SKM-1 treated with dmso at 0.1 percent for 144 hours (cell line): Measurements from ENCODE around the gene SLC35F6.
A peak's percentile ranks its signal among the peaks of the same experiment; 100 is the strongest.

Source experiments
- DNase-seq: peaks from one replicate; lab custom pipeline; 2025; ENCODE audit not compliant: unreplicated experiment; lab: John Stamatoyannopoulos, UW

The SLC35F6 gene, protein sequence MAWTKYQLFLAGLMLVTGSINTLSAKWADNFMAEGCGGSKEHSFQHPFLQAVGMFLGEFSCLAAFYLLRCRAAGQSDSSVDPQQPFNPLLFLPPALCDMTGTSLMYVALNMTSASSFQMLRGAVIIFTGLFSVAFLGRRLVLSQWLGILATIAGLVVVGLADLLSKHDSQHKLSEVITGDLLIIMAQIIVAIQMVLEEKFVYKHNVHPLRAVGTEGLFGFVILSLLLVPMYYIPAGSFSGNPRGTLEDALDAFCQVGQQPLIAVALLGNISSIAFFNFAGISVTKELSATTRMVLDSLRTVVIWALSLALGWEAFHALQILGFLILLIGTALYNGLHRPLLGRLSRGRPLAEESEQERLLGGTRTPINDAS

DNA sequence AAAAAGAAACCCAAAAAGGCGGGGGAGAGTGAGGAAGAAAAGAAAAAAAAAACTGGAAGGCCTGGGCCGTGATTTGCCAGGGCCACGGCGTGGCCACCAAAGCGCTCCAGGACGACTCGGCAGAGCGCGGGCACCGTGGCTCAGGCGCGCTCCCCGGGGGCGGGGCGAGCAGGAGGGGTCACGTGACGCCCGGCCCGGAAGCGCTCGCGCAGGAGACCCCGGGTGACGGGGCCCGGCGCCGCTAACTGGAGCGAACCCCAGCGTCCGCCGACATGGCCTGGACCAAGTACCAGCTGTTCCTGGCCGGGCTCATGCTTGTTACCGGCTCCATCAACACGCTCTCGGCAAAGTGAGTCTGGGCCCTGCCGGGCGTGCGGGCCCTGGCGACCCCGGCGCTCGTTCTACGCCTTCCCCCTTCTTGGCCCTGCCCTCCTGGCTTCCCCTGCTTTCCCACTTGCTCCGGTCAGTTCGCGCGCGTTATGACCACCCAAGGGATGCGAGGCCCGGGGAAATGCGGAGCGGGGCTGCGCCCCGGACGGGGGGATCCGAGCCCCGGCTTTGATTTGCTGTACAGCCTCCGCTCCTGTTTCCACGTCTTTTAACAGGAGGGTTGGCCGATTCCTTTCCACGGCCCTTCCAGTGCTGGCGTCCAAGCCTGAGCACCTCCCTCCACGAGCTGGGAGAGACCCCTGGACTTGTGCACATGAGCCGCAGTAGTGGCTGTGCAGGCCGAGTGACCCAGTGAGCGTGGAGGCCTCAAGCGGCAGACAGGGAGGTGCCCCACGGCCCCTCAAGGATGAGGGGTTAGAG is at the start of gene SLC35F6:
TSS of gene SLC35F6 (plus strand) at position 207 of the 810 bp plus-strand sequence. CDS start at position 273, 66 bp downstream.
- DNase-seq, result peak; percentile 32

DNA sequence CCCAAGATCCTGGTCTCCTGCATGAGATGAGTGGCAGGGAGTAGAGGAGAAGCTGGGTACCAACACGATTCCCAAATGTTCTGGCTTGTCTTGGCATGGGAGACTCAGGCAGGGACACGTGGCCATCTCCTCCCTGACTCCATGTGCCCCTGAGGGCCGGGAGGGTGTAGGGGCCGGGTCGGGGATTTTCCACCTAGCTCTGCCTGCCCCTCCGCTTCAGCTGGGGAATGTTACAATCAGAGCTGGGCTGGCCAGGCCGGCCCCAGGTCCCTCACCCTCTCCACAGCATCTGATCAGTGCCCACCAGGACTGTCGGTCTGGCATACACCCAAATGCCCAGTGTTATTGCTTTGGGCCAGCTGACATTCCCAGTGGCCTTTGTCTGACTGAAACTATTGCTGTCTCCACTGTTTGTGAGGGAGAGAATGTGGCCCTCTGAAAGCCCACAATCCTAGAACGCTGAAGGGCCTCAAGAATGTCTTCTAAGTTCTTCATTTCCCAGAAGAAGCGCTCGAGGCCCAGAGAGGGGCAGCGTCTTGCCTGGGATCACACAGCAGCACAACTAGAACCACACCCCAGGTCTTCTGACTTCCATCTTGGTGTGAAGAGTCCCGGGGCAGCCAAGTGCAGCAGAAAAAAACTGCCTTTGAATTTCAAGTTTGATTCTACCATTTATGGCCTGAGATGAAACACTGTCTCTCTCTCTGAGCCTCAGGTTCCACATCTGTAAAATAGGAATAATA is 48.4 kb upstream of the SLC35F6 start:
- no peak for DNase-seq

DNA sequence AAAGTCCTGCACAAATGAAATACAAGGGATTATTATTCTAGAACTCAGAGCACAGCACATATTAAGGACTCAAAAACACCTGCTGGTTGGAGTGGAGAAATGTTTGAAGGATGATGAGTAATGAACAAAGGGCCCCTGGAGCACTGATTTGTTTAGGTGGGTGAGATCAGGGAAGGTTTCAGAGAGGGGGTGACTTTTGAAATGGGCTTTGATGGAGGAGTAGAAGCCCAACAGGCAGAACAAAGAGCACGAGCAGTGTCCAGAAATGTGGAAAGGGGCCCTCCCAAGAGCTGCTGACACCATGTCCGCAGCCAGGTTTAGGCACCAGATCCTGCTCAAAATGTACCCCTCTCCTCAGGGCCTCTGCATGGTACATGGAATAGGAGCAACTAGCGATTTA is 47.7 kb upstream of the SLC35F6 start:
- DNase-seq, result no peak

DNA sequence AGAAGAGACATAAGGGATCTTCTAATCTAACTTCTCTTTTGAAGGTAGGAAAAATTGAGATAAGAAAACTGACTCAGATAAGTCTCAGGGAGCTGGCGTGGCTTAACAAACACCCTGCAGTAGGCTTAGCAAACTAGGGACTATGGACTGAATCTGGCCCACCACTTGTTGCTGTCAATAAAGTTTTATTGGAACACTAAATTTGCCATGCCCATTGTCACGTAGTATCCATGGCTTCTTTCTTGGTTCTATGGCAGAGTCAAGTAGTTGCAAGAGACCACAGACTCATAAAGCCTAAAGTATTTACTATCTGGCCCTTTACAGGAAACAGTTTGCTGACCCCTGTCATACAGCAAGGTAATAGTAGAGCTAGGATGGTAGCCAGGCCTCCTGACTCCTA is 47.3 kb upstream of the SLC35F6 start:
- DNase-seq, result no peak

DNA sequence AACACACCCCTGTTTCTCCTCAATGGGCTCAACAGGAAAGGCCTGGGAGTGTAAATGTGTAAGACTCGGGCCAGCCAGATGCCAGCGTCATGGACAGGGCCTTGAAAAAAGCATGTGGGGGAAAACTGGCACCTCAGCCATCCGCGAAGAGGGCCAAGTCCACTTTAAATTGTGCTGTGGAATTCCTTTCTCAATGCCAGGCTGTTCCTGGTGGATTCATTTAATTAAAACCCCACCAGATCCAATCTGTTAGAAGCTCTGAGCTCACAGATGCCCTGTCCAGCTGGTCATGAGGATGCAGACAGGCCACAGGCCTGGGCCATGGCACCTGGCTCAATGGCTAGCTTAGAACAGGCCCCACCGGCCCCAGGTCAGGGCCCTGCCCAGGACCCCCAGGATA is 46.7 kb upstream of the SLC35F6 start:
- no peak for DNase-seq

DNA sequence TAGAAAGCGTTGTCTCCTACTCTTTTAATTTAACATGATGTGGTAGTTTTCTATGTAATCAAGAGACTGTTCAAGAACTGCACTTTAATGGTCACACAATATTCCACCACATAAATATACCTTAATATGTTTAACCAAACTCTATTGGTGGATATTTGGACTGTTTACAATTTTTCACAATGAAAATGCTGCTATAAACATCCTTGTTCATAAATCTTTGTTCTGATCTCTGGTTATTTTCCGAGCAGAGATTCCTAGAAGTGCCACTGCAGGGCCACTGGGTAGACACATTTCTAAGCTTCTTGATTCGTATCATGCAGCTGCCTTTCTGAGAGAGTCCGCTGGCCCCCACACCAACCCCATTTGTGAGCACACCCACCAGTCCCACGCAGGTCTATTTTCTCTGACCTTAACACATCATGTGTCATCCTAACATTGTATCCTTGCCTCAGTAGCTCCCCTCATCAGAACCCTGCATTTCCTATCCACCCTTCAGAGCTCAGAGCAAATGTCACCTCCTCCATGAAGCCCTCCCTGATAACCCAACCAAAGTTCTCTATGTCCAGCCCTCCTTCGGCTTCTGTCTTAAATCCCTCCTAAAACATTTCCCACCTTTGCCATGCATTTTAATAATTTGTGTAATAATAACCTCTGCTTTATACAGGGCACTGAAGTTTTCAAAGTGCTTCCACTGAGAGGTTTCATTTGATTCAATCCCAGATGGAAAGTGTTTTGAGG is 45.0 kb upstream of the SLC35F6 start:
- no peak for DNase-seq

DNA sequence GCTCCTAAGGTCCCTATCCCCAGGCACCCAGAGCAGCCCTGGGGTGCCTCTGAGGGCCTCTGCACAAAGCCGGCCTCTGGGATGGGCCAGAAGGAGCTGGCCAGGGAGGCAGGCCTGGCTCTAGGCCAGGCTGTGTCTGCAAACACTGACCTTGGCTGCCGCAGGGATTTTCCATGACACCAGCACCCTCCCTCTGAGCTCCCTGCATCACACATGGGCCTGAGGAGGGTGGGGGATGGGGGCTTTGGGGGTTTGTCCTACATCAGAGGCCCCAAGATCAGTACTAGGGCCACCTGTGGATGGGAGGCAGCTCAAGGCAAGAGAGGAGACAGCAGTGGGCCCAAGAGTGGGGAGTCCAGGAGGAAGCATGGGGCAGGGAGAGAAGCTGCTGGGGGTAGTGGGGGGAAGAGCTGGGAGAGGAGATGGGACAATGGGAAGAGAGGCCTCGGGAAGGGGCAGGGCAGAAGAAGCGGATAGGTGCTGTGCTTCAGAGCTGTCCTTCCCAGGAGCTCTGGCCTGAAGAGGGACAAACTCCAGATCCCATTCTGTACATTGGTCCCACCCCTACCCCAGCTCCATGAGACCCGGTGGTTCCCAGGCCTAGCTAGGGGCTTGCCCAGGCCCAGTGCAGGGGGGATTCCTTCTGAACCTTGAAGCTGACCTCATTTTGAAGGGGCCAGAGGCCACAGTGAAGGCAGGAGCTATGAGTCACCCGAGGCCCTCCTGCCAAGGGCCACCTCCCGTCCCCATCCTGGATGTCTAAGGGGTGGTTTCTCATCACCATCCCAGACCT is 43.6 kb upstream of the SLC35F6 start:
- no peak for DNase-seq

DNA sequence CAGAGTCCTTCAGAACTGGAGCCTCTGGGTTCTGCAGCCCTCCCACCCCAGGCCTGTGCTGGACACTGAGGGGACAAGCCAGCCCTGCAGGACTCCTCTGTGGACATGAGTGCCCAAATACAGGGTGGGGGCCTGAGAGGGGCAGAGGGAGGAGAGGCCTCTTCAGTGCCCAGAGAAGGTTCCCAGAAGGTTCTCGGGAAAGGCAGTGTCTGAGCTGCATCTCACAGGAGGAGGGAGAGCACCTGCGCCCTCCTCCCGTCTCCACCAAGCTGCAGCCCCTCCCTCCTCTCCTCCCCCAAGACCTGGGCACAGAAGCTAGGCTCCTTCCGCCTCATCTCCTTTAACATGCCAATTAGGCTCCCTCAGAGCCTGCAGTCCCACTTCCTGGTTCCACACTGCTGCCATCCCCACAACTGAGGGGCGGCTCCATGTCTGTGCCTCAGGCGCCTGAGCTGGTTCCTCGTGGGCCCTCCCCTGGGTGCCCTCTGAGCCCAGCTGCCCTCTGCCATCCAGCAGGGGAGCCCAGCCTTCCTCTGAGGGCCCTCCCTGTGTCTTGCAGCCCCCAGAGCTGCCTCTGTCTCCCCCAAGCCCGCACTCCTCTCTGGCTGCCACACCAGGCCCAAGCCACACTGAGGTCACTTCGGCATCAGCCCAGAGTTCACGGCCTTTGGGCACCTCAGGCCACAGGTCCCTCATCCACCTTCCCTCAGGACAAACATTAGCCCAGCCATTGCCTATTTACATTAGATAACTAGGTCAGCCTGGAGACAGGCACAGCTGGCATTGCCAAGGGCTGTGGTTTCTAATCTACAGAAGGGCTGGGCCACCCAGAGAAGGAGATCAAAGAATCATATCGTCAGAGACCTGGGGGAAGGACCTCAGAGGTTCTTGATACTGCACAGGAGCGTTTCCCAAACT is 42.7 kb upstream of the SLC35F6 start:
- no peak for DNase-seq

DNA sequence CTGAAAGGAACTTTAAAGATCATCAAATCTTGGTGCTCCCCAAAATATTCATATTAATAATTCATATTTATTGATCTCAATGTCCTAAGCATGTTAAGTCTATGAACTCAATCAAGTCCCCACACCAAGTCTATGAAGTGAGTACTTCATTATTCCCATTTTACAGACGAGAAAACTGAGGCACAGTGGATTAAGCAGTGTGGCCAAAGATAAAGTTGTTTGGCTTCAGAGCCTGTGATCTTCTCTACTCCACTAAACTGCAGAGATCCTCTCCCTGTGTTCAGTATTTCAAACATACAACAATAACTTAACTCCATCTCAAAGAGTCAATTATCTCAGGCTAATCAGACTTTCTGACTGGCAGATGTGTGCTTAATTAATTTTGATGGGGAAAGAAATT is 41.8 kb upstream of the SLC35F6 start:
- no peak for DNase-seq

DNA sequence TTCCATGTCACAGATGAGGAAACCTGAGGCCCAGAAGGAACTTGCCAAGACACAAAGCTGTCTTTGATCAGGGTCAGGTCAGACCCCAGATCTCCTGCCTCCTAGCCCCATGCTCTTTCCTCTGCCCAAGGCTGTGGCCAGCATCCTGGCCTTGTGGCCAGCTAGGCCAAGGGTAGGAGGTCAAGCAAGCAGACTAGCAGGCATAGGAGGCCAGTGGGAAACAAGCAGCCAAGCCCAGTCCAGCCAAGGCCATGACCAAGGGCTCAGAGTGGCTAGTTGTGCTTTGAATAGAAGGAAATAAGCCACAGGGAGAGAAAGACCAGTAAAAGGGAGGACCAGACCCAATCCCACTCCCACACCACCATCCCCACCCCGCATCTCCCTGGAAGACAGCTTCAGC is 41.2 kb upstream of the SLC35F6 start:
- DNase-seq, result no peak

DNA sequence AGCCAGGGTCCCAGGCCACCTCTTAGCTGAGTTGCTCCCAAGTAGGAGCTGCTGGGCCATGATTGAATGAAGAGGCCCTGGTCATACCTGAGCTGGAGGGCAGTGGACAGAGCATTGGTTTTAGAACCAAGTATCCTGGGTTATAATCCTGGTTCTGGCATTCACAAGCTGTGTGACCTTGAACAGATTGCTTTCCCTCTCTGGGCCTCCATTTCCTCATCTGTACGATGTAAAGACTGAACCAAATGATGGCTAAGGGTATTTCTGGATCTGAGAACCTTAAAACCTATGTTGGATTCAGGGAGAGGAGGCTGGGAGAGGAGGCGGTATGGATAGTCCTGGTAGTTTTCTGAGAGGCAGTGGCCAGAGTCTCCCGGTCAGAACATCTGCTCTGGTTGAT is 40.6 kb upstream of the SLC35F6 start:
- no peak for DNase-seq

DNA sequence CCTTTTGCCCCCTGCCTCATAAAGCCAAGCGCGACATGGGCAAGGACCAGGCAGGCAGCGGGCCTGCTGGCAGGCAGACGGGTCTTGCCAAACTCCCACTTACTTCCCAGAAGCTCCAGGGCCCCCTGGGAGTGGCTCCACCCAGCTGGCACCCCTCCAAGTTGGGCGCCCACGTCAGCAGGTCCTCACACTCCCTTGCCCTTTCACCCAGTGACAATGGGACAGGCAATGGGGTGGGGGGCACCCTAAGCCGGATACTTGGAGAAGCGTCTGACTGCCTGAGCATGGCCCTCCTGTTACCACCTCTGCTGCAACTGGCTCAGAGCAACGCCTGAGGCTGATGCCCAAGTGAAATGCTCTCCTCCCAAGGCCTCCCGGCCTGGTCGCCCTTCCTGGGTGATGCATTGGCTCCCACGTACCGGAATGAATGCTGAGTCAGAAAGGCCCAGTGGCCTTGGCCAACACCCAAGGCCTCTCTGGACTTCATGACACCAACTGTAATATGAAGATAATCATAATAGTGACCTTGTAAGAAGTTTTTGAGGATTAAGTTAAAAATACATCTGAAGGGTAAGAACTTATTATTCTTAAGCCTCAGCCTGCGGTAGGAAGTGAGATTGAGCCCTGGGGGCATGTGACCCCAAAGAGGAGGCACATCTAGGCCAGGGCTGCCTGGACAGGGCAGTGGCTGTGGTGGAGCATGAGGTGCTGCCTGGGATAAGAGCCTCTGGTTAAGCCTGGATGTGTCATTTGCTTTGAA is 39.9 kb upstream of the SLC35F6 start:
- DNase-seq, result no peak

DNA sequence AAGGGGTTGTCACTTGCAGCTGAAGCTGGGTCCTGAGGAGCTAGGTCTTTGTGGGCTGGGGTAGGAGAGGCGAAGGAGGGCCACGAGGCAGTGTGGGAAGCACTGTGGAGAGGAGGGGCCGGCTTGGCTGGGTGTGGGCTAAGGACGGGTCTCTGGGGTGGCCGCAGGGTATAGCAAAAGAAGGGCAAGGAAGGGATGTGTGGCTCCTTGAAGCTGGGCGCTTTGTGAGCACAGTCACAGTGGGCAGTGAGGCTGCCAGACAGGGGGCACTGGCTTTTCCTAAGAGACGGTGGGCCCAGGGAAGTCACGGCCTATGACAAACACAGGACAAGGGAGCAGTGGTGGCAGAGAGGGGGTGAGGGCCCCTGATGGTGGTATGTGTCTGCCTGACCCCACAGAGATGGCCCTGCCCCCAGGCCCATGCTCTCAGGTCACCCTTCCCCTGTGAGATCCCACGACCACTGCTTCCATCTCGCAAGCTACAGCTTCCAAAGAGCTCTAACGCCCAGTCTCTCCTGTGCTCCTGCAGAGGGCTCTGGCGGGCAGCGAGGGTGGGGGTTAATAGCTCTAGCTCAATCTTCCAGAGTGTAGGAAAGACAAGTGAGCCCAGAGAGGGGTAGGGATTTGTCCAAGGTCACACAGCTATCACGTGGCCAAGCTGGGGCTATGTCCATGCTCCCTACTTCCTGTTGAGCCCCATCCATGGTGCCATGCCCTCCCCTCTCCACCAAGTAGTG is 39.1 kb upstream of the SLC35F6 start:
- DNase-seq, result no peak

DNA sequence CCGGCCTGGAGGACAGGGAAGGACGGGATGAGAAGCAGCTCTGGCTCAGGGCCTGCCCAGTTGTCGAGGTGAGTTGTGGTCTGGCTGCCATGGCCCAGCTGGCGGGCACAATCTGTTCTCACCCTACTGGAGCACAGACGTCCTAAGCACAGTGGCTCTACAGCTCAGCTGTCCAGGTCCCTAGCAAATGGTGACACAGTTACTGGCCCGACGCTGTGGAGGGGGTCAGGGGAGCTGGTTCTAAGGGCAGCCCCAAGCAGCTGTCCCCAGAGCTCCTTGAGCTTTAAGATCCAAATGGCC is 38.6 kb upstream of the SLC35F6 start:
- DNase-seq, result no peak

DNA sequence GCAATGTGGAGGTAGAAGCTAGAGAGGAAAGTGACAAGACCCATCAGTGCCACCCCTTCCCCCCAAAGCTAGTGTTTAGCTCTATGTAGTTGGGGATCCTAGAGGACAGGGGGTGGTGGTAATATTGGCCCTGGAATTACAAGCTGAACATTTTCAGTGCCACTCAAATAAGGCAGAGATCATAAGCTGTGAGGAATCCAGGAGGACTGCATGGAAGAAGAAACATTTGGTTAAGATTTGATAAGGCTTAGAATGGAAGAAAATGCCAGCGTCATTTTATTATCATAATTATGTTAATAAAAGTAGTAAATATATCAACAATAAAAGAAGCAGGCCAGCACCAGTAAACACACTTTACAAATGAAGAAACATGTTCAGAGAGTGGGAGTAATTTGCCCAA is 37.9 kb upstream of the SLC35F6 start:
- DNase-seq, result no peak

DNA sequence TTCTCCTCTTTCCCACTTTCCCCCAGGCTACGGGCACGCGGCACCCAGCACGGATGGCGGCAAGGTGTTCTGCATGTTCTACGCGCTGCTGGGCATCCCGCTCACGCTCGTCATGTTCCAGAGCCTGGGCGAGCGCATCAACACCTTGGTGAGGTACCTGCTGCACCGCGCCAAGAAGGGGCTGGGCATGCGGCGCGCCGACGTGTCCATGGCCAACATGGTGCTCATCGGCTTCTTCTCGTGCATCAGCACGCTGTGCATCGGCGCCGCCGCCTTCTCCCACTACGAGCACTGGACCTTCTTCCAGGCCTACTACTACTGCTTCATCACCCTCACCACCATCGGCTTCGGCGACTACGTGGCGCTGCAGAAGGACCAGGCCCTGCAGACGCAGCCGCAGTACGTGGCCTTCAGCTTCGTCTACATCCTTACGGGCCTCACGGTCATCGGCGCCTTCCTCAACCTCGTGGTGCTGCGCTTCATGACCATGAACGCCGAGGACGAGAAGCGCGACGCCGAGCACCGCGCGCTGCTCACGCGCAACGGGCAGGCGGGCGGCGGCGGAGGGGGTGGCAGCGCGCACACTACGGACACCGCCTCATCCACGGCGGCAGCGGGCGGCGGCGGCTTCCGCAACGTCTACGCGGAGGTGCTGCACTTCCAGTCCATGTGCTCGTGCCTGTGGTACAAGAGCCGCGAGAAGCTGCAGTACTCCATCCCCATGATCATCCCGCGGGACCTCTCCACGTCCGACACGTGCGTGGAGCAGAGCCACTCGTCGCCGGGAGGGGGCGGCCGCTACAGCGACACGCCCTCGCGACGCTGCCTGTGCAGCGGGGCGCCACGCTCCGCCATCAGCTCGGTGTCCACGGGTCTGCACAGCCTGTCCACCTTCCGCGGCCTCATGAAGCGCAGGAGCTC is 36.2 kb upstream of the SLC35F6 start:
- no peak for DNase-seq

DNA sequence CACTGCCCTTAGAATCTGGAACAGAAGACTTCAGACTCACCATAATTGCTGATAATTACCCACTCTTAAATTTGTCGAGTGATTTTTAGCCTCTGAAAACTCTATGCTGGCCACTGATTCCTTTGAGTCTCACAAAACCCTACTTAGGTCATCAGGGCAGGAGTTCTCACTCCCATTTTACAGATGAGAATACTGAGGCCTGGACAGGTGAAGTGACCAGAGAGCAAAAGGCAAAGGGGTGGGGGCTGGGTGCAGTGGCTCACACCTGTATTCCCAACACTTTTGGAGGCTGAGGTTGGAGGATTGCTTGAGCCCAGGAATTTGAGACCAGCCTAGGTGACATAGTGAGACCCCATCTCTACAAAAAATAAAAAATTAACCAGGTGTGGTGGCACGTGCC is 34.8 kb upstream of the SLC35F6 start:
- no peak for DNase-seq
